Endodermal cell (in vitro differentiated cells): ENCODE measurements around the gene PSAPL1. TPM values are rescaled to one million over a fixed set of nuclear protein-coding genes. Genes with fewer than 3 reads are reported as not detected.
"Not testable (repeated sequence)": the region's sequence is repeated elsewhere in the genome, so short reads cannot be mapped to it uniquely, and the experiment has no call there.

ENCODE experiments used
- DNase-seq: peaks from one replicate; pipeline ENCODE4 v3.0.0-alpha.2; 2017
- H3K27ac ChIP-seq: 2 replicates; pipeline ENCODE4 v1.5.1; 2013; ENCODE audit warnings: mild to moderate bottlenecking, low read depth, low read length, moderate library complexity
- H3K27me3 ChIP-seq: 2 replicates; pipeline ENCODE4 v1.6.1; 2013; ENCODE audit warnings: mild to moderate bottlenecking, low read length, moderate library complexity; ENCODE audit not compliant: insufficient read depth, control insufficient read depth, poor library complexity, severe bottlenecking
- H3K36me3 ChIP-seq: 2 replicates; pipeline ENCODE4 v1.7.0; 2013; ENCODE audit warnings: mild to moderate bottlenecking, low read length, moderate library complexity; ENCODE audit not compliant: control insufficient read depth, insufficient read depth
- H3K4me1 ChIP-seq: one replicate; pipeline ENCODE4 v1.7.0; 2013; ENCODE audit warnings: low read length; ENCODE audit not compliant: control insufficient read depth, insufficient read depth
- H3K4me3 ChIP-seq: 2 replicates; pipeline ENCODE4 v1.5.1; 2013; ENCODE audit warnings: mild to moderate bottlenecking, low read length, moderate library complexity
- H3K9ac ChIP-seq: 2 replicates; pipeline ENCODE4 v1.6.1; 2013; ENCODE audit warnings: mild to moderate bottlenecking, low read length, moderate library complexity; ENCODE audit not compliant: poor library complexity, severe bottlenecking; ENCODE audit errors: extremely low read depth
- H3K9me3 ChIP-seq: 2 replicates; pipeline ENCODE4 v1.6.1; 2013; ENCODE audit warnings: mild to moderate bottlenecking, low read length, moderate library complexity; ENCODE audit not compliant: control insufficient read depth
- H3K27ac Mint-ChIP-seq: 2 replicates; pipeline ENCODE4 v1.8.0; 2020; ENCODE audit warnings: mixed read lengths
- H3K27me3 Mint-ChIP-seq: 2 replicates; pipeline ENCODE4 v1.8.0; 2021; ENCODE audit warnings: mild to moderate bottlenecking, mixed read lengths; ENCODE audit not compliant: insufficient read depth
- H3K36me3 Mint-ChIP-seq: 2 replicates; pipeline ENCODE4 v1.8.0; 2020; ENCODE audit warnings: low read depth, mixed read lengths
- H3K4me1 Mint-ChIP-seq: 2 replicates; pipeline ENCODE4 v1.8.0; 2020; ENCODE audit warnings: mixed read lengths
- H3K4me3 Mint-ChIP-seq: 2 replicates; pipeline ENCODE4 v1.8.0; 2020; ENCODE audit warnings: mild to moderate bottlenecking, moderate library complexity, mixed read lengths
- H3K9me3 Mint-ChIP-seq: 2 replicates; pipeline ENCODE4 v1.8.0; 2020; ENCODE audit warnings: mild to moderate bottlenecking, mixed read lengths
- CTCF ChIP-seq: fragments of 200-600 bp; sonication (generic); conservative IDR thresholded peaks from 2 replicates; pipeline ENCODE4 v1.5.0; 2021; ENCODE audit warnings: antibody characterized with exemption, mild to moderate bottlenecking
- WGBS, 2 experiments: methylation state at CpG; one replicate each; pipeline versions ENCODE4 v1.1.5 to v1.1.7; 2013; ENCODE audit warnings: missing lambda C conversion rate in 2 of 2, mixed read lengths in 1 of 2; ENCODE audit not compliant: insufficient coverage in 1 of 2, insufficient read length in 1 of 2; 5-methylcytosine and 5-hydroxymethylcytosine counted together
- total RNA-seq, 2 donors: library from RNA; stranded (reverse); fragmentation: NEBNext Ultra II Directional in 1 of 2; extraction: Animal tissue kit (Norgen Biotek cat#: 25700) in 1 of 2; gene quantifications; 2 replicates in 1 of 2; 3 replicates in 1 of 2; pipeline ENCODE4 v1.2.1, GENCODE V29; 2021

The PSAPL1 gene
- total RNA-seq, 2 donors from 2014 or later, result 0.13 to 0.24 TPM

GRCh38 chr4:7458066-7458425 is 23.3 kb upstream of the PSAPL1 start:
- H3K9me3 Mint-ChIP-seq, result no peaks in the 10 kb centered on the region
- no peak overlapping the region for H3K4me3 Mint-ChIP-seq
- TF ChIP-seq CTCF, result no peak
- H3K36me3 Mint-ChIP-seq, result no peaks in the 10 kb centered on the region
- no peaks in the 10 kb centered on the region for H3K9me3 ChIP-seq
- H3K4me3 ChIP-seq, result no peak overlapping the region
- no peak overlapping the region for H3K27ac Mint-ChIP-seq
- no peaks in the 10 kb centered on the region for H3K27me3 Mint-ChIP-seq
- H3K9ac ChIP-seq, result no peak overlapping the region
- 89% methylated on average over 9 of the region's 9 CpGs for WGBS, 2 experiments
- no peaks in the 10 kb centered on the region for H3K4me1 Mint-ChIP-seq
- H3K27me3 ChIP-seq, result no peaks in the 10 kb centered on the region
- no peaks in the 10 kb centered on the region for H3K36me3 ChIP-seq
- DNase-seq, result no peak
- no peaks in the 10 kb centered on the region for H3K4me1 ChIP-seq
- no peak overlapping the region for H3K27ac ChIP-seq

- no peak overlapping the region for H3K4me3 Mint-ChIP-seq
- H3K27ac Mint-ChIP-seq, result no peak overlapping the region
- no peaks in the 10 kb centered on the region for H3K9me3 Mint-ChIP-seq
- no peaks in the 10 kb centered on the region for H3K27me3 ChIP-seq
- no peak for DNase-seq
- no peaks in the 10 kb centered on the region for H3K4me1 ChIP-seq
- no peak for TF ChIP-seq CTCF
- no peak overlapping the region for H3K27ac ChIP-seq
- no peak overlapping the region for H3K9ac ChIP-seq
- no peaks in the 10 kb centered on the region for H3K4me1 Mint-ChIP-seq
- no peaks in the 10 kb centered on the region for H3K9me3 ChIP-seq
- no peaks in the 10 kb centered on the region for H3K36me3 ChIP-seq
- H3K4me3 ChIP-seq, result no peak overlapping the region
- H3K36me3 Mint-ChIP-seq, result no peaks in the 10 kb centered on the region
- 90% methylated on average over 13 to 16 of the region's 16 CpGs for WGBS, 2 experiments
- H3K27me3 Mint-ChIP-seq, result no peaks in the 10 kb centered on the region
Measured at GRCh38 chr4:7457201-7458065, 22.7 kb upstream of the PSAPL1 start.

GRCh38 chr4:7452802-7453201 is 18.1 kb upstream of the PSAPL1 start:
- not testable (repeated sequence) for H3K27ac Mint-ChIP-seq, H3K27me3 Mint-ChIP-seq
- WGBS, 2 experiments, result 78% methylated on average over 9 of the region's 9 CpGs; no CpG with 5 or more reads in 1 of the 2 experiments

More at GRCh38 chr4:7452802-7453201, 18.1 kb upstream of the PSAPL1 start:
- not testable (repeated sequence) for H3K4me3 ChIP-seq, H3K27ac ChIP-seq, H3K9me3 Mint-ChIP-seq, DNase-seq, H3K4me3 Mint-ChIP-seq, H3K4me1 ChIP-seq, H3K36me3 ChIP-seq, H3K9me3 ChIP-seq, H3K4me1 Mint-ChIP-seq, H3K36me3 Mint-ChIP-seq, H3K9ac ChIP-seq, H3K27me3 ChIP-seq
